ENCODE measurements around the gene RSPH1. TPM values are rescaled to one million over a fixed set of nuclear protein-coding genes. Genes with fewer than 3 reads are reported as not detected.
A peak's percentile ranks its signal among the peaks of the same experiment; 100 is the strongest.

The RSPH1 gene
- total RNA-seq, 2 experiments from 2014 or later, result not detected

DNA sequence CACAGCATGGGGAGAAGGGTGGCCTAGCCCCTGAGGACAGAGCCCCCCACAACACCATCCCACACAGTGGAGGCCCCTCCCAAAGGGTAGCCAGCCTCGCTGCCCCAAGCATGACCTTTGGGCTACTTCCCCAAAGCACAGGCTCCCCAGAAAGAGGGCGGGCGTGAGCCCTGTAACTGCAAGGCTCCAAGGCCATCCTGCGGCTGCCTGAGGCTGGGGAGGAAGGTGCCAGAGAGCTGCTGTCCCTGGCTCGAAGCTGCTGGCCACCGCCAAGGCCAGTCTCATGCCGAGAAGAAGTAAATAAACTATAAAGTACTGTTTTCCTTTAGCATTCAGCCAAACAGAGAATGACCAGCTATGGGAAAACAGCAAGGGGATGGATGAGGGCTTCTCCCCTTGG, 64.8 kb downstream of the RSPH1 start:
- H3K27me3 Mint-ChIP-seq, result no peaks in the 10 kb centered on the region
- TF ChIP-seq, protein P1, sequence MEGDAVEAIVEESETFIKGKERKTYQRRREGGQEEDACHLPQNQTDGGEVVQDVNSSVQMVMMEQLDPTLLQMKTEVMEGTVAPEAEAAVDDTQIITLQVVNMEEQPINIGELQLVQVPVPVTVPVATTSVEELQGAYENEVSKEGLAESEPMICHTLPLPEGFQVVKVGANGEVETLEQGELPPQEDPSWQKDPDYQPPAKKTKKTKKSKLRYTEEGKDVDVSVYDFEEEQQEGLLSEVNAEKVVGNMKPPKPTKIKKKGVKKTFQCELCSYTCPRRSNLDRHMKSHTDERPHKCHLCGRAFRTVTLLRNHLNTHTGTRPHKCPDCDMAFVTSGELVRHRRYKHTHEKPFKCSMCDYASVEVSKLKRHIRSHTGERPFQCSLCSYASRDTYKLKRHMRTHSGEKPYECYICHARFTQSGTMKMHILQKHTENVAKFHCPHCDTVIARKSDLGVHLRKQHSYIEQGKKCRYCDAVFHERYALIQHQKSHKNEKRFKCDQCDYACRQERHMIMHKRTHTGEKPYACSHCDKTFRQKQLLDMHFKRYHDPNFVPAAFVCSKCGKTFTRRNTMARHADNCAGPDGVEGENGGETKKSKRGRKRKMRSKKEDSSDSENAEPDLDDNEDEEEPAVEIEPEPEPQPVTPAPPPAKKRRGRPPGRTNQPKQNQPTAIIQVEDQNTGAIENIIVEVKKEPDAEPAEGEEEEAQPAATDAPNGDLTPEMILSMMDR (IDR thresholded peaks at IDR 0.05), result no peak
- ChIA-PET POLR2A (interaction anchor here (0.7 to 1.4 kb wide), 3 partner anchors 8 to 74 kb away, joined by 3 to 5 read pairs (median 3); no protein-coding TSS in a partner anchor), CTCF (no interaction called here)
- H3K36me3 Mint-ChIP-seq (ENCODE audit: low read depth), result peaks cover 91% of the 10 kb centered on the region
- H3K9me3 Mint-ChIP-seq, result peaks cover 6% of the 10 kb centered on the region
- H3K27ac Mint-ChIP-seq, result no peak overlapping the region
- peaks cover 52% of the 10 kb centered on the region for H3K4me1 Mint-ChIP-seq (ENCODE audit: low read depth)
- no peak for ATAC-seq
- H3K4me3 Mint-ChIP-seq, result no peak overlapping the region
- DNase-seq, result no peak
- intact Hi-C loops (cut with micrococcal nuclease), result no loop called here

DNA sequence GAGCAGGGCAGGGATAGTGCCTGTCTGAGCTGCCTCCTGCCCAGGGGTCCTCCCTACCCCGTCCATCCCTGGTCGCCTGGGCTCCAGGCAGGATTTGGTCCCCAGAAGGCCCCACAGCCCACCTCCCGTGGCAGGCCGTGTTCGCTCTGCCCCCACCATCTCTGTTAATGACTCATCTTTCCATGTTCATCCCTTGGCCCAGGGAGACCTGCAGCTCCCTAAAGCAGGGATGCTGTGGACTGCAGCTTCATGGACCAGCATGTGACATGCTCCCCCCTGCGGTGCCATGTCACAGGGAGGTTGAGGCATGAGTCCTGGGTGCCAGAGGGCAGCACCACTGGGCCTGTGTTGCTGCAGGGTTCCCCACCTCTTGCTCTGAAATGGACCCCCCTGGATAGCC, 65.5 kb downstream of the RSPH1 start:
- no peaks in the 10 kb centered on the region for H3K27me3 Mint-ChIP-seq
- ATAC-seq, result no peak
- TF ChIP-seq, protein P1 (IDR thresholded peaks at IDR 0.05), result no peak
- H3K9me3 Mint-ChIP-seq, result peaks cover 6% of the 10 kb centered on the region
- no peak overlapping the region for H3K4me3 Mint-ChIP-seq
- peaks cover 54% of the 10 kb centered on the region for H3K4me1 Mint-ChIP-seq (ENCODE audit: low read depth)
- H3K27ac Mint-ChIP-seq, result no peak overlapping the region
- H3K36me3 Mint-ChIP-seq (ENCODE audit: low read depth), result peaks cover 91% of the 10 kb centered on the region
- DNase-seq, result no peak
- POLR2A ChIA-PET, result interaction anchor here (0.7 to 1.4 kb wide), 6 partner anchors 9 to 429 kb away, joined by 3 to 5 read pairs (median 3); no protein-coding TSS in a partner anchor
- CTCF ChIA-PET, result interaction anchor here (1.2 to 2.1 kb wide), 2 partner anchors 49 to 93 kb away, joined by 4 to 6 read pairs; no protein-coding TSS in a partner anchor
- intact Hi-C loops (cut with micrococcal nuclease), result no loop called here

DNA sequence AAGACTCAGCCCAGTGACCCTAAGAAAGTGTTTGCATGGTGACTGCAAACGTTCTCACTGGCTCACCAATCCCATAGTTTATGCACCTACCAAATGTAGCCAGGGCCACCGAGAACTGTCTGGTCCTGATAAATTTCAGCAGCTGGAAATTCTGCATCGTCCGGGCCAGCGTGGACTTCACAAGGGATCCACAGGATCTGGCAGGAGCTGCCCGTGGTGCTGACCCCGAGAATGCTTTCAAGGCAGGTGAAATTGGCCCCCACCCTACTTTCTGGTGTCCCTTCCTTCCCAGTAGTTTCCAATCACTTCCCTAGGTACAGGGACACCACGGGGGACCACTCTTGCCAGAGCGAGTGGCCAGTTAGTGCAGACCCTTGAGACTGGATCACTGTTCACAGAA, 66.2 kb downstream of the RSPH1 start:
- POLR2A ChIA-PET, result interaction anchor here (0.9 to 1.6 kb wide), 5 partner anchors 9 to 62 kb away, joined by 3 to 5 read pairs (median 3); no protein-coding TSS in a partner anchor
- ATAC-seq (no peak), DNase-seq (no peak)
- H3K27me3 Mint-ChIP-seq, result no peaks in the 10 kb centered on the region
- H3K27ac Mint-ChIP-seq, result no peak overlapping the region
- H3K9me3 Mint-ChIP-seq, result peaks cover 6% of the 10 kb centered on the region
- CTCF ChIA-PET, result interaction anchor here (1.2 to 2.1 kb wide), 2 partner anchors 48 to 92 kb away, joined by 4 to 6 read pairs; no protein-coding TSS in a partner anchor
- intact Hi-C loops (cut with micrococcal nuclease), result loop anchor here (10.0 kb wide), 1 partner anchor 285 kb away; no protein-coding TSS in a partner anchor
- peaks cover 54% of the 10 kb centered on the region for H3K4me1 Mint-ChIP-seq (ENCODE audit: low read depth)
- TF ChIP-seq, protein P1 (IDR thresholded peaks at IDR 0.05), result no peak
- H3K36me3 Mint-ChIP-seq (ENCODE audit: low read depth), result peaks cover 89% of the 10 kb centered on the region
- H3K4me3 Mint-ChIP-seq, result no peak overlapping the region

DNA sequence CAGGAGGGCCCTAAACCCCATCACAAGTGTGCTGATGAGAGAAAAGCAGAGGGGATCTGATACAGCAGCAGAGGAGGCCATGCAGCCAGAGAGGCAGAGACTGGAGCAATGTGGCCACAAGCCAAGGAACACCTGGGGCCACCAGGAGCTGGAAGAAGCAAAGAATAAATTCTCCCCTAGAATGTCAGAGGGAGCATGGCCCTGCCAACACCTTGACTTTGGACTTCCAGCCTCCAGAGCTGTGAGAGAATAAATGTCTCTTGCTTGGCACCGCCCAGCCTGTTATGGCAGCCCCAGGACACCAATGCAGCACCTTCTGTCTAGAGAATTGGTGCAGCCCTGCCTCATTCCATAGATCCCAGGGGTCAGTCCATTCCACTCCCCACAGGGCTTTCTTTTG, 67.0 kb downstream of the RSPH1 start:
- TF ChIP-seq, protein P1 (IDR thresholded peaks at IDR 0.05), result no peak
- H3K9me3 Mint-ChIP-seq, result peaks cover 6% of the 10 kb centered on the region
- CTCF ChIA-PET, result interaction anchor here (1.2 to 2.1 kb wide), 2 partner anchors 47 to 119 kb away, joined by 3 to 6 read pairs; no protein-coding TSS in a partner anchor
- H3K27me3 Mint-ChIP-seq, result no peaks in the 10 kb centered on the region
- H3K27ac Mint-ChIP-seq, result no peak overlapping the region
- H3K4me1 Mint-ChIP-seq (ENCODE audit: low read depth), result peaks cover 54% of the 10 kb centered on the region
- POLR2A ChIA-PET, result interaction anchor here (1.4 to 1.6 kb wide), 2 partner anchors 13 to 17 kb away, joined by 3 read pairs; no protein-coding TSS in a partner anchor
- H3K36me3 Mint-ChIP-seq (ENCODE audit: low read depth), result peaks cover 87% of the 10 kb centered on the region
- DNase-seq (no peak), ATAC-seq (no peak)
- H3K4me3 Mint-ChIP-seq, result no peak overlapping the region
- intact Hi-C loops (cut with micrococcal nuclease), result loop anchor here (10.0 kb wide), 1 partner anchor 284 kb away; no protein-coding TSS in a partner anchor

DNA sequence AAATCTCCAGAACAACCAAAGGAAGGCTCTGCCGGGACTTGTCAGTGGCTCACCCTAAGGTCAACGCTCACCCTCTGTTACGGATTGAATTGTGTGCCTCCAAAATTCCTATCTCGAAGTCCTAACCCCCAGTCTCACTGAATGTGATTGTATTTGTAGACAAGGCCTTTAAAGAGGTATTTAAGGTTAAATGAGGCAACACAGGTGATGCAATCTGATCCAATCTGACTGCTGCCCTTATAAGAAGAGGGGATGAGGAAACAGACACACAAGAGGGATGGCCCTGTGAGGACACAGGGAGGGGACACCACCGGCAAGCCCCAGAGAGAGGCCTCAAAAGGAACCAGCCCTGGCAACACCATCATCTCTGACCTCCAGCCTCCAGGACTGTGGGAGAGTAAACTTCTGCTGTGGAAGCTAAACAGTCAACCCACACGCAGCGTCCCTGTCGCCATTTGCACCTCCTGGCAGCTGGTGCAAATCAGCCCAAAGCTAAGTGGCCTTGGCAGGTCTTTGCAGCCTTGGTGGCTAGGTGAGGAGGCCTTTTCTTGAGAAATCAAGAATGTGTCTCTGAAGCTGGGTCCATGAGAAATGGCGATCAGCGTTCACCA, 68.1 kb downstream of the RSPH1 start:
- Mint-ChIP-seq H3K4me3 (no peak overlapping the region), H3K27ac (peak overlapping the region; percentile 13), H3K4me1 (ENCODE audit: low read depth) (peaks cover 55% of the 10 kb centered on the region), H3K9me3 (peaks cover 4% of the 10 kb centered on the region), H3K27me3 (no peaks in the 10 kb centered on the region), H3K36me3 (ENCODE audit: low read depth) (peaks cover 87% of the 10 kb centered on the region)
- POLR2A ChIA-PET, result interaction anchor here (0.6 to 8.0 kb wide), 2 partner anchors 22 to 46 kb away, joined by 3 to 133 read pairs; partner anchors contain the start of gene UBASH3A
- intact Hi-C loops (cut with micrococcal nuclease), result loop anchor here (10.0 kb wide), 1 partner anchor 283 kb away; no protein-coding TSS in a partner anchor
- CTCF ChIA-PET, result interaction anchor here (1.0 to 1.2 kb wide), 3 partner anchors 23 to 118 kb away, joined by 3 read pairs; no protein-coding TSS in a partner anchor
- ATAC-seq, result no peak
- TF ChIP-seq, protein P1 (IDR thresholded peaks at IDR 0.05), result no peak
- DNase-seq, result no peak

All from activated CD8-positive, alpha-beta T cell treated with anti-CD3 and anti-CD28 coated beads for 36 hours (primary cell).